HEK293T (cell line): ENCODE data around the gene TRPM3.

Experiments
- CTCF ChIA-PET: fragments of 350-600 bp; formaldehyde crosslinking; extraction: SDS; loops from one replicate; lab custom pipeline; 2021; ENCODE audit warnings: antibody characterized with exemption, inconsistent platforms; lab: Yijun Ruan, JAX
- POLR2A ChIA-PET: fragments of 350-600 bp; formaldehyde crosslinking; extraction: SDS; loops from one replicate; lab custom pipeline; 2020; ENCODE audit warnings: antibody characterized with exemption, inconsistent platforms; lab: Yijun Ruan, JAX
- DNase-seq: peaks from one replicate; pipeline ENCODE4 v3.0.0; 2012; ENCODE audit warnings: mixed read lengths; ENCODE audit errors: extremely low spot score
- ARNT ChIP-seq: fragments of 450-650 bp; IDR thresholded peaks from 2 replicates; pipeline ENCODE4 v1.6.1; 2017; ENCODE audit warnings: mild to moderate bottlenecking
- BHLHE40 ChIP-seq: fragments of 450-650 bp; IDR thresholded peaks from 2 replicates; pipeline ENCODE4 v1.6.1; 2016; ENCODE audit warnings: mild to moderate bottlenecking, moderate library complexity, borderline replicate concordance
- CTBP1 ChIP-seq: fragments of 450-650 bp; IDR thresholded peaks from 2 replicates; pipeline ENCODE4 v1.6.1; 2016; ENCODE audit warnings: borderline replicate concordance
- ELF4 ChIP-seq: fragments of 450-650 bp; IDR thresholded peaks from 2 replicates; pipeline ENCODE4 v1.6.1; 2017; ENCODE audit warnings: antibody characterized with exemption
- FOXA1 ChIP-seq: fragments of 450-650 bp; IDR thresholded peaks from 2 replicates; pipeline ENCODE4 v1.6.1; 2016; ENCODE audit warnings: mild to moderate bottlenecking
- FOXK2 ChIP-seq: fragments of 450-650 bp; IDR thresholded peaks from 2 replicates; pipeline ENCODE4 v1.6.1; 2016; ENCODE audit warnings: mild to moderate bottlenecking
- FOXM1 ChIP-seq: fragments of 450-650 bp; IDR thresholded peaks from 2 replicates; pipeline ENCODE4 v1.6.1; 2017; ENCODE audit warnings: mild to moderate bottlenecking, borderline replicate concordance
- HDGF ChIP-seq: fragments of 450-650 bp; IDR thresholded peaks from 2 replicates; pipeline ENCODE4 v1.6.1; 2017; ENCODE audit warnings: antibody characterized with exemption, borderline replicate concordance
- L3MBTL2 ChIP-seq: fragments of 450-650 bp; conservative IDR thresholded peaks from 2 replicates; pipeline ENCODE4 v1.6.1; 2016; ENCODE audit warnings: mild to moderate bottlenecking
- LEF1 ChIP-seq: fragments of 450-650 bp; IDR thresholded peaks from 2 replicates; pipeline ENCODE4 v1.6.1; 2017; ENCODE audit warnings: mild to moderate bottlenecking, borderline replicate concordance
- NFRKB ChIP-seq: fragments of 450-650 bp; IDR thresholded peaks from 2 replicates; pipeline ENCODE4 v1.6.1; 2016; ENCODE audit warnings: mild to moderate bottlenecking, moderate library complexity
- SP1 ChIP-seq: fragments of 450-650 bp; IDR thresholded peaks from 2 replicates; pipeline ENCODE4 v1.6.1; 2017
- SUZ12 ChIP-seq: fragments of 450-650 bp; IDR thresholded peaks from 2 replicates; pipeline ENCODE4 v1.6.1; 2016; ENCODE audit warnings: mild to moderate bottlenecking
- TARDBP ChIP-seq: fragments of 450-650 bp; IDR thresholded peaks from 2 replicates; pipeline ENCODE4 v1.6.1; 2016
- ZNF384 ChIP-seq: fragments of 450-650 bp; IDR thresholded peaks from 2 replicates; pipeline ENCODE4 v1.6.1; 2016
- TF ChIP-seq, protein P1 (sequence below): fragments of 450-650 bp; IDR thresholded peaks from 2 replicates; pipeline ENCODE4 v1.6.1; 2016

The TRPM3 gene

DNA sequence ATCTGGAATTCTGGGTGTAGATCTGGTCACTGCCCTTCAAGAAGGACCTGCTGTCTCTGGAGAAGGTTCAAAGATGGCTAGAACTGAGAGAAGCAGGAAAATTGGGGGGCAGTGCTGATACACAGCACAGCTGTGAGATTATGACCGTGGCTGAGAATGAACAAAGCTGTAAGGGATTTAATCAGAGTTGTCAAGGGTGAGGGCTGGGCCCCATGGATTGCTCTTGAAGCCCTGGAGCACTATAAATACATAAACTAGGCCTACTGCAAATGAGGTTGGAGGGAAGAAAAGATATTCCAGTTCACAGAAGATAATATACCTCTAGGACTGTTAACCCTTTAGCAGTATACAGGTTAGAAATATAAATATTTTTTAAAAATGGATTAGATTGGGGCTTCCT, 620.6 kb downstream of the TRPM3 start:
- no peak for DNase-seq
- ChIA-PET CTCF (interaction anchor here (0.6 kb wide), 1 partner anchor 12 kb away, joined by 9 read pairs; no protein-coding TSS in a partner anchor), POLR2A (no interaction called here)
- TF ChIP-seq LEF1 (no peak), SUZ12 (no peak), NFRKB (no peak), FOXK2 (no peak), BHLHE40 (no peak), HDGF (no peak), ELF4 (no peak), ARNT (no peak), L3MBTL2 (no peak), CTBP1 (no peak), ZNF384 (no peak), TARDBP (no peak), SP1 (no peak), FOXA1 (no peak), FOXM1 (no peak)
- TF ChIP-seq, protein P1, sequence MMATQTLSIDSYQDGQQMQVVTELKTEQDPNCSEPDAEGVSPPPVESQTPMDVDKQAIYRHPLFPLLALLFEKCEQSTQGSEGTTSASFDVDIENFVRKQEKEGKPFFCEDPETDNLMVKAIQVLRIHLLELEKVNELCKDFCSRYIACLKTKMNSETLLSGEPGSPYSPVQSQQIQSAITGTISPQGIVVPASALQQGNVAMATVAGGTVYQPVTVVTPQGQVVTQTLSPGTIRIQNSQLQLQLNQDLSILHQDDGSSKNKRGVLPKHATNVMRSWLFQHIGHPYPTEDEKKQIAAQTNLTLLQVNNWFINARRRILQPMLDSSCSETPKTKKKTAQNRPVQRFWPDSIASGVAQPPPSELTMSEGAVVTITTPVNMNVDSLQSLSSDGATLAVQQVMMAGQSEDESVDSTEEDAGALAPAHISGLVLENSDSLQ = no peak

DNA sequence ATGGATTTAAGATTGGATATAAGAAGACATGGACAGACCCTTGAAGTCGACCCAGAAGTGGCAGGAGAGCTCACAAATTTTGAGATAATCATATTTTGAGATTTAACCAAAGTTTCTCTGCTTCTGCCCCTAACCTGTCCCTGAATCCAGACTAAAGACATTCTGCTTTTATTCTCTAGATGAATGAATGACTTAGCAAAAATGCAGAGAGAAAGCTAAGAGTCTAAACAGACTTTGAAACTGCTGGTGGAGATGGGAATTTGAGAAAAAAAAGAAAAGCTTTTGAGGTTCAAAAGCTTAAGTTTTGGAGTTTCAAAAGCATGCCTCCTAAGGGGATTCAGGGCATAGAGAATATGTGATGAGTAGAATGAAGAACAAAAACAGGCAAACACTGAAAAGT, 621.8 kb downstream of the TRPM3 start:
- POLR2A ChIA-PET = no interaction called here
- no peak for DNase-seq
- CTCF ChIA-PET = interaction anchor here (0.6 kb wide), 1 partner anchor 11 kb away, joined by 4 read pairs; no protein-coding TSS in a partner anchor
- TF ChIP-seq ELF4 = no peak
- no peak for TF ChIP-seq ZNF384
- no peak for TF ChIP-seq TARDBP
- TF ChIP-seq SUZ12 = no peak
- TF ChIP-seq, protein P1 = no peak
- TF ChIP-seq ARNT = no peak
- no peak for TF ChIP-seq CTBP1
- TF ChIP-seq HDGF = no peak
- no peak for TF ChIP-seq FOXM1
- no peak for TF ChIP-seq BHLHE40
- no peak for TF ChIP-seq L3MBTL2
- no peak for TF ChIP-seq LEF1

DNA sequence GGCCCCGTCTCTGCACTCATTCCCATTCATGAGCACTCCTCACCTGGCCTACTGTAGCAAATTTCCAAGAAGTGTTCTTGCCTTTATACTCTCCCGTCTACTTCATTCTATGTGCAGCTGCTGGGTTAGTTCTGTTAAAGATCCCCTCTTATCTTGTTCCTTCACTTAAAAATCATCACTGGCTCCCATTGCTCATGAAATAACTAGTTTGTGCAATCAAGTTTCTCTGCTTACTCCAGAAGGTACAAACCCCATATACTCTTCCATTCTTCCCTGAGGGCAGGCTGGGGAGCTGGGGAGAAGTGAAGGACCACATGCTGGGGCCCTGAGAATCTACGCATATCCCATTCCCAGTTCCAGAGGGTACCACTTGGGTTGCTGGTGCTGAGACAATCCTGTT, 622.6 kb downstream of the TRPM3 start:
- CTCF ChIA-PET = no interaction called here
- no peak for DNase-seq
- no peak for TF ChIP-seq SP1
- no peak for TF ChIP-seq ARNT
- TF ChIP-seq, protein P1 = no peak
- no peak for TF ChIP-seq FOXK2
- POLR2A ChIA-PET = no interaction called here

DNA sequence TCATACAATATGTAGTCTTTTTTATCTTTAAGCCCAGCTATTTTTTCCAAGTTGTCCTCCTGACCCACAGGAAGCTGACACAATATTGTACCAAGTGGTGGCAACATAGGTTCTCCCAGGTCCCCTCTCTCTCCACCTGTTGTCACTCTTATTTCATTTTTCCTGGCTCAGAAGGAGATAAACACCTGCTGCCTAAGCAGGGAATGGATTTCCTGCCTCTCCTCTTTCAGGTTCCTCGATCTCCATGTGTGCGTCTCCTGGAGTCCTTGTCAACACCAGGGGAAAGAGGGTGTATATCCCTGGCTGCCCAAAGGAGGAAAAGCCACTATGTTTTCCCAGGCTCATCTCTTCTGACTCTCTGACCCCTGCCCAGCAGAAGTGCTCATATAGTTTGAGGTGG, 625.2 kb downstream of the TRPM3 start:
- DNase-seq = no peak
- no peak for TF ChIP-seq LEF1
- TF ChIP-seq HDGF = no peak
- TF ChIP-seq, protein P1 = no peak
- no peak for TF ChIP-seq FOXA1
- no peak for TF ChIP-seq FOXM1
- no peak for TF ChIP-seq NFRKB
- TF ChIP-seq BHLHE40 = no peak
- TF ChIP-seq ARNT = no peak
- no peak for TF ChIP-seq L3MBTL2
- ChIA-PET CTCF (no interaction called here), POLR2A (no interaction called here)

DNA sequence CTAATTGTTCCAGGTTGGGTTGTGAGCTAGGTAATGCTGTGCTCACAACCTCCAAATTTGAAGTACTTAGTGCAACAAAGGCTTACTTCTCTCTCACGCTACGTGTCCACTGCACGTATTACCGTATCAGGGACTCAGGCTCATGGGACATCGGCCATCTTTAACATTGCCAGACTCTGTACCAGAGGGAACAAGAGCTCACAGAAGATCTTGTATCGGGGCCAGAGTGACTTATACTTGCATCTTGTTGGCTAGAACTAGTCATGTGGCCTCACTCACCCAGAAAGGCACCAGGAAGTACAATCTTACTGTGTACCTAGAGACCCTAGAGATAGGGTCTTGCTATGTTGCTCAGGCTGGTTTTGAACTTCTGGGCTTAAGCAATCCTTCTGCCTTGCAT, 625.9 kb downstream of the TRPM3 start:
- TF ChIP-seq L3MBTL2 = no peak
- ChIA-PET POLR2A (interaction anchor here (0.8 kb wide), 1 partner anchor 75 kb away, joined by 3 read pairs; no protein-coding TSS in a partner anchor), CTCF (no interaction called here)
- DNase-seq = no peak

DNA sequence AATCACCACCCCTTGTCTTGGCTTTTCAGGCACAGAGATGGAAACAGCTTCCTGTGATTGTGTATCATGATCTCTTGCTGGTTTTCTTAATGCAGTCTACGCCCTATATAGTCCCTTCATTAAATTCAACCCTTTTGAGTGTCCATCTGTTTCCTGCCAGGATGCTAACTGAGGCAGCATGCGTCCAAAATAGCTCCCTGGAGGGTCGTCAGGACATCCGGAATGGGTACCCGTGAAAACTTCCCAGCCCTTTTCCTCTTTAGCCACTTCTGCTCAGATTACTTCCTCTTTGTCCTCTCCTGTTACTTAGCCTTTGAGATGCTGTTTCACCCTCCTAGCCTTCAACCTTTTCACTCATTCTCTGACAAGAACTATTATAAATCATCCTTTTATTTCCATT, 627.2 kb downstream of the TRPM3 start:
- DNase-seq = no peak
- no peak for TF ChIP-seq NFRKB
- no peak for TF ChIP-seq BHLHE40
- no peak for TF ChIP-seq HDGF
- TF ChIP-seq ARNT = no peak
- TF ChIP-seq SUZ12 = no peak
- TF ChIP-seq LEF1 = no peak
- no peak for TF ChIP-seq CTBP1
- no peak for TF ChIP-seq FOXA1
- no peak for TF ChIP-seq L3MBTL2
- no peak for TF ChIP-seq ZNF384
- TF ChIP-seq SP1 = no peak
- TF ChIP-seq ELF4 = no peak
- no peak for TF ChIP-seq FOXK2
- TF ChIP-seq FOXM1 = no peak
- TF ChIP-seq, protein P1 = no peak
- no peak for TF ChIP-seq TARDBP
- ChIA-PET CTCF (no interaction called here), POLR2A (no interaction called here)
